ENCODE measurements around the gene VMAC.

Gene VMAC

GRCh38 chr19:5932609-5933262, 28.1 kb downstream of the VMAC start:
- DNase-seq (ENCODE audit: low spot score), result no peak
- H3K4me1 ChIP-seq (ENCODE audit: control insufficient read depth in 2 of 2, insufficient read depth in 1 of 2, low read depth in 1 of 2, low read length in 2 of 2), result no peaks in the 10 kb centered on the region
- H3K36me3 ChIP-seq (replicated peaks in 1 of 2; ENCODE audit: control insufficient read depth in 2 of 2, insufficient read depth in 2 of 2, low read length in 2 of 2), result peaks cover 43 to 99% of the 10 kb centered on the region in 2 donors
- H3K9me3 ChIP-seq (replicated peaks in 1 of 2; ENCODE audit: control insufficient read depth in 2 of 2, insufficient read depth in 1 of 2, low read depth in 1 of 2, low read length in 2 of 2), result peaks cover 0 to 2% of the 10 kb centered on the region in 2 donors
- H3K27me3 ChIP-seq (ENCODE audit: control insufficient read depth in 3 of 3, insufficient read depth in 3 of 3, low read depth in 1 of 3, low read length in 3 of 3), result no peaks in the 10 kb centered on the region
- H3K79me1 ChIP-seq (ENCODE audit: low read depth, low read length), result peaks cover 10% of the 10 kb centered on the region
- no peak overlapping the region for H3K4me2 ChIP-seq (ENCODE audit: insufficient read depth, low read length, poor library complexity, severe bottlenecking)
- no peak overlapping the region for H4K8ac ChIP-seq (ENCODE audit: low read depth, low read length)
- no peak overlapping the region for H2AFZ ChIP-seq (ENCODE audit: low read length)
- no peak overlapping the region for H4K91ac ChIP-seq (ENCODE audit: low read depth, low read length, poor library complexity)
- H3K14ac ChIP-seq (ENCODE audit: low read length), result no peak overlapping the region
- H3K23ac ChIP-seq (ENCODE audit: low read depth, low read length, poor library complexity), result peak overlapping the region; percentile 75
- WGBS, 2 donors (ENCODE audit: extremely low coverage in 2 of 2, insufficient read length in 2 of 2, insufficient replicate concordance in 1 of 2), result no CpG with 5 or more reads among the region's 21 CpGs
- H2BK5ac ChIP-seq (ENCODE audit: low read length), result no peak overlapping the region
- H2BK12ac ChIP-seq (ENCODE audit: low read length), result no peak overlapping the region
- H3K27ac ChIP-seq (replicated peaks; ENCODE audit: low read length), result no peak overlapping the region
- no peak overlapping the region for H3K4me3 ChIP-seq (ENCODE audit: low read length in 2 of 2)
- H3K9ac ChIP-seq (ENCODE audit: low read depth, low read length, poor library complexity), result peak overlapping the region; percentile 27
- no peak overlapping the region for H3K4ac ChIP-seq (ENCODE audit: low read length)
- no peak overlapping the region for H2BK15ac ChIP-seq (ENCODE audit: low read length)
- no peak overlapping the region for H2AK5ac ChIP-seq (ENCODE audit: low read depth, low read length)
- no peak overlapping the region for H2BK120ac ChIP-seq (ENCODE audit: low read depth, low read length)
- no peak overlapping the region for H3K18ac ChIP-seq (ENCODE audit: low read length)

- H3K18ac ChIP-seq (ENCODE audit: low read length), result no peak overlapping the region
- H2AK5ac ChIP-seq (ENCODE audit: low read depth, low read length), result no peak overlapping the region
- H3K27ac ChIP-seq (replicated peaks; ENCODE audit: low read length), result no peak overlapping the region
- no peak overlapping the region for H4K8ac ChIP-seq (ENCODE audit: low read depth, low read length)
- peak overlapping the region; percentile 2 for H3K14ac ChIP-seq (ENCODE audit: low read length)
- no peak overlapping the region for H2BK15ac ChIP-seq (ENCODE audit: low read length)
- no peak overlapping the region for H2AFZ ChIP-seq (ENCODE audit: low read length)
- no peak overlapping the region for H2BK120ac ChIP-seq (ENCODE audit: low read depth, low read length)
- peaks cover 10% of the 10 kb centered on the region for H3K79me1 ChIP-seq (ENCODE audit: low read depth, low read length)
- H3K27me3 ChIP-seq (ENCODE audit: control insufficient read depth in 3 of 3, insufficient read depth in 3 of 3, low read depth in 1 of 3, low read length in 3 of 3), result no peaks in the 10 kb centered on the region
- H3K4me1 ChIP-seq (ENCODE audit: control insufficient read depth in 2 of 2, insufficient read depth in 1 of 2, low read depth in 1 of 2, low read length in 2 of 2), result no peaks in the 10 kb centered on the region
- no peak overlapping the region for H3K4me2 ChIP-seq (ENCODE audit: insufficient read depth, low read length, poor library complexity, severe bottlenecking)
- no peak overlapping the region for H4K91ac ChIP-seq (ENCODE audit: low read depth, low read length, poor library complexity)
- H3K36me3 ChIP-seq (replicated peaks in 1 of 2; ENCODE audit: control insufficient read depth in 2 of 2, insufficient read depth in 2 of 2, low read length in 2 of 2), result peaks cover 37 to 98% of the 10 kb centered on the region in 2 donors
- H3K9ac ChIP-seq (ENCODE audit: low read depth, low read length, poor library complexity), result peak overlapping the region; percentile 30
- H3K23ac ChIP-seq (ENCODE audit: low read depth, low read length, poor library complexity), result no peak overlapping the region
- no peak overlapping the region for H2BK5ac ChIP-seq (ENCODE audit: low read length)
- H3K4me3 ChIP-seq (ENCODE audit: low read length in 2 of 2), result no peak overlapping the region
- peaks cover 0 to 2% of the 10 kb centered on the region in 2 donors for H3K9me3 ChIP-seq (replicated peaks in 1 of 2; ENCODE audit: control insufficient read depth in 2 of 2, insufficient read depth in 1 of 2, low read depth in 1 of 2, low read length in 2 of 2)
- no CpG with 5 or more reads among the region's 20 CpGs for WGBS, 2 donors (ENCODE audit: extremely low coverage in 2 of 2, insufficient read length in 2 of 2, insufficient replicate concordance in 1 of 2)
- no peak overlapping the region for H2BK12ac ChIP-seq (ENCODE audit: low read length)
- no peak overlapping the region for H3K4ac ChIP-seq (ENCODE audit: low read length)
- no peak for DNase-seq (ENCODE audit: low spot score)
These were observed 28.9 kb downstream of the VMAC start for GRCh38 chr19:5933391-5934068.

- no CpG with 5 or more reads among the region's 5 CpGs for WGBS, 2 donors (ENCODE audit: extremely low coverage in 2 of 2, insufficient read length in 2 of 2, insufficient replicate concordance in 1 of 2)
- no peak overlapping the region for H3K4me3 ChIP-seq (ENCODE audit: low read length in 2 of 2)
These were observed 29.4 kb downstream of the VMAC start for GRCh38 chr19:5934069-5934401.

GRCh38 chr19:5934774-5935472, 30.3 kb downstream of the VMAC start:
- H3K18ac ChIP-seq (ENCODE audit: low read length), result no peak overlapping the region
- DNase-seq (ENCODE audit: low spot score), result no peak
- WGBS, 2 donors (ENCODE audit: extremely low coverage in 2 of 2, insufficient read length in 2 of 2, insufficient replicate concordance in 1 of 2), result no CpG with 5 or more reads among the region's 16 CpGs

More at GRCh38 chr19:5934069-5934401, 29.4 kb downstream of the VMAC start:
- Histone ChIP-seq H2BK5ac (ENCODE audit: low read length) (no peak overlapping the region), H3K9ac (ENCODE audit: low read depth, low read length, poor library complexity) (no peak overlapping the region), H4K8ac (ENCODE audit: low read depth, low read length) (no peak overlapping the region), H4K91ac (ENCODE audit: low read depth, low read length, poor library complexity) (no peak overlapping the region), H3K14ac (ENCODE audit: low read length) (peak overlapping the region; percentile 2), H2BK120ac (ENCODE audit: low read depth, low read length) (no peak overlapping the region), H2BK12ac (ENCODE audit: low read length) (no peak overlapping the region), H3K27ac (replicated peaks; ENCODE audit: low read length) (no peak overlapping the region), H3K27me3 (ENCODE audit: control insufficient read depth in 3 of 3, insufficient read depth in 3 of 3, low read depth in 1 of 3, low read length in 3 of 3) (no peaks in the 10 kb centered on the region), H2AK5ac (ENCODE audit: low read depth, low read length) (no peak overlapping the region), H3K18ac (ENCODE audit: low read length) (no peak overlapping the region), H3K4me2 (ENCODE audit: insufficient read depth, low read length, poor library complexity, severe bottlenecking) (no peak overlapping the region), H2BK15ac (ENCODE audit: low read length) (no peak overlapping the region), H3K4me1 (ENCODE audit: control insufficient read depth in 2 of 2, insufficient read depth in 1 of 2, low read depth in 1 of 2, low read length in 2 of 2) (no peaks in the 10 kb centered on the region), H3K23ac (ENCODE audit: low read depth, low read length, poor library complexity) (no peak overlapping the region), H3K9me3 (replicated peaks in 1 of 2; ENCODE audit: control insufficient read depth in 2 of 2, insufficient read depth in 1 of 2, low read depth in 1 of 2, low read length in 2 of 2) (peaks cover 0 to 2% of the 10 kb centered on the region in 2 donors), H2AFZ (ENCODE audit: low read length) (no peak overlapping the region), H3K4ac (ENCODE audit: low read length) (no peak overlapping the region), H3K36me3 (replicated peaks in 1 of 2; ENCODE audit: control insufficient read depth in 2 of 2, insufficient read depth in 2 of 2, low read length in 2 of 2) (peaks cover 34 to 98% of the 10 kb centered on the region in 2 donors), H3K79me1 (ENCODE audit: low read depth, low read length) (peaks cover 10% of the 10 kb centered on the region)
- no peak for DNase-seq (ENCODE audit: low spot score)

More at GRCh38 chr19:5934774-5935472, 30.3 kb downstream of the VMAC start:
- no peak overlapping the region for H2BK12ac ChIP-seq (ENCODE audit: low read length)
- peaks cover 10% of the 10 kb centered on the region for H3K79me1 ChIP-seq (ENCODE audit: low read depth, low read length)
- H2AK5ac ChIP-seq (ENCODE audit: low read depth, low read length), result no peak overlapping the region
- H2BK15ac ChIP-seq (ENCODE audit: low read length), result no peak overlapping the region
- H2AFZ ChIP-seq (ENCODE audit: low read length), result no peak overlapping the region
- H3K27me3 ChIP-seq (ENCODE audit: control insufficient read depth in 3 of 3, insufficient read depth in 3 of 3, low read depth in 1 of 3, low read length in 3 of 3), result no peaks in the 10 kb centered on the region
- H3K36me3 ChIP-seq (replicated peaks in 1 of 2; ENCODE audit: control insufficient read depth in 2 of 2, insufficient read depth in 2 of 2, low read length in 2 of 2), result peaks cover 26 to 98% of the 10 kb centered on the region in 2 donors
- H4K91ac ChIP-seq (ENCODE audit: low read depth, low read length, poor library complexity), result no peak overlapping the region
- H3K27ac ChIP-seq (replicated peaks; ENCODE audit: low read length), result no peak overlapping the region
- no peak overlapping the region for H3K4me2 ChIP-seq (ENCODE audit: insufficient read depth, low read length, poor library complexity, severe bottlenecking)
- H2BK120ac ChIP-seq (ENCODE audit: low read depth, low read length), result no peak overlapping the region
- H2BK5ac ChIP-seq (ENCODE audit: low read length), result no peak overlapping the region
- no peak overlapping the region for H3K9ac ChIP-seq (ENCODE audit: low read depth, low read length, poor library complexity)
- H3K23ac ChIP-seq (ENCODE audit: low read depth, low read length, poor library complexity), result no peak overlapping the region
- no peak overlapping the region for H3K14ac ChIP-seq (ENCODE audit: low read length)
- no peak overlapping the region for H3K4ac ChIP-seq (ENCODE audit: low read length)
- H3K4me1 ChIP-seq (ENCODE audit: control insufficient read depth in 2 of 2, insufficient read depth in 1 of 2, low read depth in 1 of 2, low read length in 2 of 2), result no peaks in the 10 kb centered on the region
- H3K4me3 ChIP-seq (ENCODE audit: low read length in 2 of 2), result no peak overlapping the region
- H4K8ac ChIP-seq (ENCODE audit: low read depth, low read length), result no peak overlapping the region
- H3K9me3 ChIP-seq (replicated peaks in 1 of 2; ENCODE audit: control insufficient read depth in 2 of 2, insufficient read depth in 1 of 2, low read depth in 1 of 2, low read length in 2 of 2), result peaks cover 0 to 2% of the 10 kb centered on the region in 2 donors
